GM19193 (cell line): Measurements from ENCODE around the gene OST4.

Experiments
- POLR2A ChIP-seq: IDR thresholded peaks from 4 replicates; pipeline ENCODE4 v1.6.1; 2011; ENCODE audit not compliant: insufficient read depth, insufficient read length; ENCODE audit errors: extremely low read depth

The OST4 gene

DNA sequence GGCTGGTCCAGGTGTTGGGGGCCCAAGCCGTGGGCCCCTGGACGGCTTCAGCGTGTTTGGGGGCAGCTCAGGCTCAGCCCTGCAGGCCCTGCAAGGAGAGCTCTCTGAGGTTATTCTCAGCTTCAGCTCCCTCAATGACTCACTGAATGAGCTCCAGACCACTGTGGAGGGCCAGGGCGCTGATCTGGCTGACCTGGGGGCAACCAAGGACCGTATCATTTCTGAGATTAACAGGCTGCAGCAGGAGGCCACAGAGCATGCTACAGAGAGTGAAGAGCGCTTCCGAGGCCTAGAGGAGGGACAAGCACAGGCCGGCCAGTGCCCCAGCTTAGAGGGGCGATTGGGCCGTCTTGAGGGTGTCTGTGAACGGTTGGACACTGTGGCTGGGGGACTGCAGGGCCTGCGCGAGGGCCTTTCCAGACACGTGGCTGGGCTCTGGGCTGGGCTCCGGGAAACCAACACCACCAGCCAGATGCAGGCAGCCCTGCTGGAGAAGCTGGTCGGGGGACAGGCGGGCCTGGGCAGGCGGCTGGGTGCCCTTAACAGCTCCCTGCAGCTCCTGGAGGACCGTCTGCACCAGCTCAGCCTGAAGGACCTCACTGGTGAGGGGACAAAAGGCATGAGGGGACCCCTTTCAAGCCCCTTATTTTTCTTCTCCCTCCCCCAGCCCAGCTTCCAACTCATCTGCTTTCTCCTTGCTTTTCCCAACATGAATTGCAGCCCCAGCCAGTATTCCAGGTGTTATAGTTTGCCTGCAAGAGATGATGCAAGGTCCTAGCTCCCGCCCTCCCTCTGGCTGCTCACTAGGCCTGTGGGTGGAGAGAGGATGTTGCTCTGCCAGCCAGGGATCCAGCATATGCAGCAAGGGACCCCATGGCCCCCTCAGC is 12.2 kb upstream of the OST4 start:
- TF ChIP-seq POLR2A: no peak

DNA sequence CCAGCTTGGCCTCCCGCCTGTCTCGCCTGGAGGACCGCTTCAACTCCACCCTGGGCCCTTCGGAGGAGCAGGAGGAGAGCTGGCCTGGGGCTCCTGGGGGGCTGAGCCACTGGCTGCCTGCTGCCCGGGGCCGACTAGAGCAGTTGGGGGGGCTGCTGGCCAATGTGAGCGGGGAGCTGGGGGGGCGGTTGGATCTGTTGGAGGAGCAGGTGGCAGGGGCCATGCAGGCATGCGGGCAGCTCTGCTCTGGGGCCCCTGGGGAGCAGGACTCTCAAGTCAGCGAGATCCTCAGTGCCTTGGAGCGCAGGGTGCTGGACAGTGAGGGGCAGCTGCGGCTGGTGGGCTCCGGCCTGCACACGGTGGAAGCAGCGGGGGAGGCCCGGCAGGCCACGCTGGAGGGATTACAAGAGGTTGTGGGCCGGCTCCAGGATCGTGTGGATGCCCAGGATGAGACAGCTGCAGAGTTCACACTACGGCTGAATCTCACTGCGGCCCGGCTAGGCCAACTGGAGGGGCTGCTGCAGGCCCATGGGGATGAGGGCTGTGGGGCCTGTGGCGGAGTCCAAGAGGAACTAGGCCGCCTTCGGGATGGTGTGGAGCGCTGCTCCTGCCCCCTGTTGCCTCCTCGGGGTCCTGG is 11.4 kb upstream of the OST4 start:
- no peak for TF ChIP-seq POLR2A

GRCh38 chr2:27081984-27082772 is 10.7 kb upstream of the OST4 start:
- no peak for TF ChIP-seq POLR2A

DNA sequence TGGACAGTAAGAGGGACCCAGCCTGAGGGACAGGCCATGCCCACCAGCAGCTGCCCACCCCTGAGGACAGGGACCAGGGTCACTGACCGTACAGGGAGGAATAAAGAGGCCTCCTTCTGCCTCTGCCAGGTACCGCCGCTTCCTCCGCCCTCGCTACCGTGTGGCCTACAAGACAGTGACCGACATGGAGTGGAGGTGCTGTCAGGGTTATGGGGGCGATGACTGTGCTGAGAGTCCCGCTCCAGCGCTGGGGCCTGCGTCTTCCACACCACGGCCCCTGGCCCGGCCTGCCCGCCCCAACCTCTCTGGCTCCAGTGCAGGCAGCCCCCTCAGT is 9.1 kb upstream of the OST4 start:
- TF ChIP-seq POLR2A: no peak

GRCh38 chr2:27080140-27080469 is 8.7 kb upstream of the OST4 start:
- TF ChIP-seq POLR2A: no peak

- no peak for TF ChIP-seq POLR2A
These were observed 8.0 kb upstream of the OST4 start for GRCh38 chr2:27079233-27080139.

DNA sequence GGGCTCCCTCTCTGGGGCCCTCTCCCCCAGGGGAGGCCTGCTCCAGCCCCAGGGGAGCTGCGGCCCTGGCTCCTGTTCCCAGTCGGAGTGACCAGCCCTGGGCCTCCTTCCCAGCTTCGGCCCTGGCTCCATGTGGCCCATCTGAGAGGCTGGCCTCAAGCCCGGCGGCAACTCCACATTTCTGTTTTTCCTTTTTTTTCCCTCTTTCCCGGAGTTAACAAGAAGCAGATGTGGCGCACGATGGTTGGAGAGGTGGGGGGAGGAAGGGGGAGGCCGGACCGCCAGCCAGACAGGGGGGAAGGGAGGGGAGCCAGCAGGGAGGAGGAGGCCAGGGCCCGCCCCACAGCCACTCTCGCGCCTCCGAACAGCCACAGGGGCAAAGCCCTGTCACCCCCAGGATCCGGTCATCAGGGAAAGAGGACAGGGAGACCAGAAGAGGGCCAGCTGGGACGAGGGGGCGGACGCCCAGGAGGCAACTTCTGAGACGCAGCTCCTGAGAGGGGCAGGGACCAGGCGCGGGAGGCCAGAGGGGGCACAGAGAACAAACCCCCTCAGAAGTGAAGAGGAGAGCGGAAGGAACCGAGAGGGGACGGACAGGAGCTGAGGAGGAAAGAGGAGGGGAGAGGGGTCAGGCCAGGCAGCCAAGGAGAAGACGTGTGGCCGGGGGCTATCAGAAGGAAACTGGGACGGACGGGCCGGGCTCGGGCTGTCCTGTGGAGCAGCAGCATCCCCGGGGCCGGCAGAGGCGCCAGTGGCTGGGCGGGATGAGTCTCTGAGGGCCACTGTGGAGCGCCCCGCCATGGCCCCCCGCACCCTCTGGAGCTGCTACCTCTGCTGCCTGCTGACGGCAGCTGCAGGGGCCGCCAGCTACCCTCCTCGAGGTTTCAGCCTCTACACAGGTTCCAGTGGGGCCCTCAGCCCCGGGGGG is 7.1 kb upstream of the OST4 start, which contains the start of gene EMILIN1:
Gene EMILIN1 (plus strand): TSS at position 349 of the 928 bp plus-strand sequence. CDS start 451 bp downstream, at position 800.
- TF ChIP-seq POLR2A: no peak

GRCh38 chr2:27077231-27077630 is 5.8 kb upstream of the OST4 start:
- no peak for TF ChIP-seq POLR2A

DNA sequence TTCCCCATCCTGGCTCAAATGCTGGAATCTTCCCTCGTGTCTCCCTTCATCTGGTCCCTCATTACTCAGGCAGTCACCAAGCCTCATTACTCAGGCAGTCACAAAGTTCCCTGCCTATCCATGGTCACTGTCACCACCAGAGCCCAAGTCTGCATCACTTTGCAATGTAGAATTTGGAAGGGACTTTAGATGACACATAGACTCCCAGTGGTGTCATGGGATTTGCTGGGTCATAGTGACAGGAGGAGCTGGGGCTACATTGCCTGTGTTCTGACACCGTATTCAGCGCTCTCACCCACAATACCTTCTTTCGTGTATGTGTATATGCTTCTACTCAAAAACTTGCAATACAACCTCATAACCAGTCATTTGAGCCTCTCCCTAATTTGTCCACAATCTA is 4.9 kb upstream of the OST4 start:
- no peak for TF ChIP-seq POLR2A

DNA sequence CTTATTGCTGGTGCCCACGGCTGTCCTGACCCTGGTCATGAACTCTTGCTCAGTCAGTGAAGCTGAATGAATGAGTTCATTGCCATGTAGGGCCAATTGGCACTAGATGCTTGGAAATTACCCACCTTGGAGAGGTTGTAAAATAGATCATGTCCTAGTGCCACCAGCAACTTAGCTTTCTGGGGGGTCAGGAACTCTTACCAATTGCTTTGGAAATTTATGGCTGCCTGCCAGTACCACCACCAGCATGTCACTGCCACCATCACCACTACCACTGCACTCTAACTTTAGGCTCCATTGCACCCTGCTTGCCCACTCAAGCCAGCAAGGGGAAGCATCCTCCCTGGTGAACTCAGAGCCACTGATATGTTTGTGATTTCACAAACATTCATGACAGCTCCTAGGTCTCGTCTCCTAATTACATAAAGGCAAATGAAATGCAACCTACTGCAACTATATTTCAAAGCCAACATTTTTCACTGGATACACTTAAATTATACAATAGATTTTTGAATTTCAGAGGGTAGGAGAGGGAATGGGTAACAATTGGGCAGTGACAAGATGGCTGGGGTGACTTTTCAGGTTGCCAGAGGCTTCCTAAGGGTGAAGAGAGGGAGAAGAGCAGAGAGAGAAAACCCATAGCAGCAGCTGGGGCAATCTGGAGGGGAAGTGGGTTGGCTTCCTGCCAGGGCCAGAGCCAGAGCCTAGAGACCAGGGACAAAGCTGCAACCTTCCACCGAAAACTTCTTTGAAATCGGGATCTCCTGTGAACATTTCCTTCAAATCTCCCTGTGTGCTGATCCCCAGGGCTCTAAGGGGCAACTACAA is 3.5 kb upstream of the OST4 start:
- TF ChIP-seq POLR2A: no peak

- TF ChIP-seq POLR2A: no peak
These were observed 2.3 kb upstream of the OST4 start for GRCh38 chr2:27073782-27074181.

- TF ChIP-seq POLR2A: no peak
These were observed 1.5 kb upstream of the OST4 start for GRCh38 chr2:27072920-27073319.
